Gastroesophageal sphincter (tissue), 4 donors: ENCODE measurements around the gene RGS14. TPM values are rescaled to one million over a fixed set of nuclear protein-coding genes. Genes with fewer than 3 reads are reported as not detected.
"Not testable (repeated sequence)": the region's sequence is repeated elsewhere in the genome, so short reads cannot be mapped to it uniquely, and the experiment has no call there.

Experiments
- ATAC-seq: fragments of 150-250 bp; one replicate; pipeline ENCODE4 v1.9.1; 2016; ENCODE audit warnings: mild to moderate bottlenecking, moderate library complexity
- H3K27ac ChIP-seq, 4 donors: fragments of 200-600 bp; sonication (generic) in 3 of 4; 1 replicate in 3 of 4; 2 replicates in 1 of 4; pipeline ENCODE4 v1.5.1; 2016 to 2019
- H3K27me3 ChIP-seq: fragments of 200-600 bp; sonication (generic); one replicate; pipeline ENCODE4 v1.5.1; 2019
- H3K36me3 ChIP-seq, 2 donors: fragments of 200-600 bp; sonication (generic); one replicate each; pipeline ENCODE4 v1.5.1; 2019; ENCODE audit warnings: control low read depth in 1 of 2
- H3K4me1 ChIP-seq, 3 donors: fragments of 200-600 bp; sonication (generic); 1 replicate in 2 of 3; 2 replicates in 1 of 3; pipeline ENCODE4 v1.5.1; 2016 to 2019; ENCODE audit warnings: control low read depth in 2 of 3
- H3K4me3 ChIP-seq, 2 donors: fragments of 200-600 bp; sonication (generic); one replicate each; pipeline ENCODE4 v1.5.1; 2019; ENCODE audit warnings: mild to moderate bottlenecking in 1 of 2, moderate library complexity in 1 of 2
- H3K9me3 ChIP-seq, 3 donors: fragments of 200-600 bp; sonication (generic); one replicate each; pipeline ENCODE4 v1.5.1; 2017 to 2019; ENCODE audit warnings: control low read depth in 2 of 3
- EP300 ChIP-seq: sonication (generic); formaldehyde crosslinking; IDR thresholded peaks from one replicate; pipeline ENCODE4 v1.6.1; 2017; ENCODE audit warnings: antibody characterized with exemption, mild to moderate bottlenecking
- POLR2A ChIP-seq, 2 donors: fragments of 450-650 bp; IDR thresholded peaks; one replicate each; pipeline ENCODE4 v1.6.1; 2017; ENCODE audit warnings: antibody characterized with exemption in 2 of 2, mild to moderate bottlenecking in 2 of 2, moderate library complexity in 1 of 2
- POLR2AphosphoS5 ChIP-seq: sonication (generic); formaldehyde crosslinking; IDR thresholded peaks from one replicate; pipeline ENCODE4 v1.6.1; 2017; ENCODE audit warnings: antibody characterized with exemption
- WGBS, 2 donors: methylation state at CpG; one replicate each; pipeline ENCODE4 v1.1.5; 2018; ENCODE audit warnings: low coverage in 1 of 2; 5-methylcytosine and 5-hydroxymethylcytosine counted together
- total RNA-seq, 4 donors: library from RNA; depleted of rRNA; stranded (reverse); fragments of >200 nt; gene quantifications; one replicate each; pipeline ENCODE4 v1.1.0, GENCODE V29; 2016
- TF ChIP-seq, protein P1 (sequence below), 4 experiments: fragments of 200-600 bp in 2 of 4; fragments of 450-650 bp in 2 of 4; sonication (generic) in 1 of 4; IDR thresholded peaks; one replicate each; pipeline ENCODE4 v1.5.1; 2017 to 2019; ENCODE audit warnings: antibody characterized with exemption in 4 of 4, mild to moderate bottlenecking in 2 of 4, moderate library complexity in 2 of 4

The RGS14 gene
- total RNA-seq, 4 donors from 2014 or later: 7.6 to 20.1 (median 13.7) TPM

DNA sequence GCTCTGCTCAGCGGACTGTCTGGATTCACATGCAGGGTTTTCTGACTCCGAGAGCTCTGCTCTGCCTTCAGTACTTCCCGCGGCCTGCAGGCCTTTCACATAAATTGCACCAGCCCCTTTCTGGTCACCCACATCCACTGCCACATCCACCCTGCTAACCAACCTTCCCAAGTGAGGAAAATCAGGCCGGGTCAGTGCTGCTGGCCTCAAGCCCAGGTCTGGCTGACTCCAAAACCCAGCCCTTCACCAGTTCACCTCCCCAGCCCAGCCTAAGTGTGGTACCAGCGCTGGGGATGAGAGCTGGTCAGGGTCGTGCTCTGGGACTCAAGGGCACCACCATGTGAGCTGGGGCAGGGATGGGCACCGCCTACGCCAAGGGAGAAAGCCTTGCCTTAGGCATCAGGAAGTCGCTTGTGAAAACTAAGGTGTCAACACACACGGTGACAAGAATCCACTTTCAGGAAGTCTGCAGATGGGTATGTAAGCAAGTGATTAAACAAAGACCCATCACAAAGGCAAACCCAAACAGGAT is 18.6 kb upstream of the RGS14 start:
- H3K27ac ChIP-seq: no peak overlapping the region

DNA sequence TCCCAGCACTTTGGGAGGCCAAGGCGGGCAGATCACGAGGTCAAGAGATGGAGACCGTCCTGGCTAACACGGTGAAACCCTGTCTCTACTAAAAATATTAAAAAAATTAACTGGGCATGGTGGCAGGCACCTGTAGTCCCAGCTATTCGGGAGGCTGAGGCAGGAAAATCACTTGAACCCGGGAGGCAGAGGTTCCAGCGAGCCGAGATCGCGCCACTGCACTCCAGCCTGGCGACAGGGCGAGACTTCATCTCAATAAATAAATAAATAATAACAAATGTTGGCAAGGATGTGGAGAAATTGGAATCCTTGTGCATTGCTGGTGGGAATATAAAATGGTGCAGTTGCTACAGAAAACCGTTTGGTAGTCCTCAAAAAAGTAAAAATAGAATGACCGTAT is 14.7 kb upstream of the RGS14 start:
- WGBS, 2 donors: 78 to 89% methylated on average over 5 to 14 of the region's 14 CpGs
- H3K4me3 ChIP-seq, H3K27me3 ChIP-seq, H3K9me3 ChIP-seq, ATAC-seq, H3K27ac ChIP-seq: not testable (repeated sequence)
- H3K36me3 ChIP-seq: peaks cover 0 to 61% of the 10 kb centered on the region in 2 donors
- H3K4me1 ChIP-seq: peaks cover 0 to 23% (median 0%) of the 10 kb centered on the region in 3 donors

More for the DNA sequence above, 18.6 kb upstream of the RGS14 start:
- Histone ChIP-seq H3K4me1 (peaks cover 0 to 8% (median 0%) of the 10 kb centered on the region in 3 donors), H3K9me3 (no peaks in the 10 kb centered on the region), H3K36me3 (peaks cover 0 to 86% of the 10 kb centered on the region in 2 donors), H3K27me3 (no peaks in the 10 kb centered on the region), H3K4me3 (no peak overlapping the region)
- WGBS, 2 donors: 66% methylated on average over 5 of the region's 11 CpGs; no CpG with 5 or more reads in 1 of the 2 donors
- TF ChIP-seq POLR2AphosphoS5 (no peak), POLR2A (IDR thresholded peaks at IDR 0.05) (no peak), EP300 (no peak)
- TF ChIP-seq, protein P1, sequence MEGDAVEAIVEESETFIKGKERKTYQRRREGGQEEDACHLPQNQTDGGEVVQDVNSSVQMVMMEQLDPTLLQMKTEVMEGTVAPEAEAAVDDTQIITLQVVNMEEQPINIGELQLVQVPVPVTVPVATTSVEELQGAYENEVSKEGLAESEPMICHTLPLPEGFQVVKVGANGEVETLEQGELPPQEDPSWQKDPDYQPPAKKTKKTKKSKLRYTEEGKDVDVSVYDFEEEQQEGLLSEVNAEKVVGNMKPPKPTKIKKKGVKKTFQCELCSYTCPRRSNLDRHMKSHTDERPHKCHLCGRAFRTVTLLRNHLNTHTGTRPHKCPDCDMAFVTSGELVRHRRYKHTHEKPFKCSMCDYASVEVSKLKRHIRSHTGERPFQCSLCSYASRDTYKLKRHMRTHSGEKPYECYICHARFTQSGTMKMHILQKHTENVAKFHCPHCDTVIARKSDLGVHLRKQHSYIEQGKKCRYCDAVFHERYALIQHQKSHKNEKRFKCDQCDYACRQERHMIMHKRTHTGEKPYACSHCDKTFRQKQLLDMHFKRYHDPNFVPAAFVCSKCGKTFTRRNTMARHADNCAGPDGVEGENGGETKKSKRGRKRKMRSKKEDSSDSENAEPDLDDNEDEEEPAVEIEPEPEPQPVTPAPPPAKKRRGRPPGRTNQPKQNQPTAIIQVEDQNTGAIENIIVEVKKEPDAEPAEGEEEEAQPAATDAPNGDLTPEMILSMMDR (IDR thresholded peaks at IDR 0.05): no peak
- no peak for ATAC-seq

DNA sequence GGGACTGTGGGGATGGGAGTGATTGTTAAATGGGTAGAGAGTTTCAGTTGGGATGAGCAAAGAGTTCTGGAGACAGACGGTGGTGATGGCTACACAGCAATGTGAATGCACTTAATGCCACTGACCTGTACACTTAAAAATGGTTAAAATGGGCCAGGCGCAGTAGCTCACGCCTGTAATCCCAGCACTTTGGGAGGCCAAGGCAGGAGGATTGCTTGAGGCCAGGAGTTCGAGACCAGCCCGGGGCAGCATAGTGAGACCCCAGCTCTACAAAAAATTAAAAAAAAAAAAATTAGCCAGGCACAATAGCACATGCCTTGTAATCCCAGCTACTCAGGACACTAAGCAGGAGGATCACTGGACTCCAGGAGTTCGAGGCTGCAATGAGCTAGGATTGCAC is 13.9 kb upstream of the RGS14 start:
- H3K27ac ChIP-seq: no peak overlapping the region
- ATAC-seq: no peak
- H3K4me1 ChIP-seq: peaks cover 0 to 29% (median 0%) of the 10 kb centered on the region in 3 donors
- no peaks in the 10 kb centered on the region for H3K27me3 ChIP-seq
- WGBS, 2 donors: 89 to 93% methylated on average over 3 to 6 of the region's 6 CpGs
- TF ChIP-seq, protein P1 (IDR thresholded peaks at IDR 0.05): no peak
- no peak for TF ChIP-seq POLR2A (IDR thresholded peaks at IDR 0.05)
- no peak for TF ChIP-seq EP300
- TF ChIP-seq POLR2AphosphoS5: no peak
- H3K4me3 ChIP-seq: no peak overlapping the region
- H3K9me3 ChIP-seq: no peaks in the 10 kb centered on the region
- peaks cover 0 to 53% of the 10 kb centered on the region in 2 donors for H3K36me3 ChIP-seq

DNA sequence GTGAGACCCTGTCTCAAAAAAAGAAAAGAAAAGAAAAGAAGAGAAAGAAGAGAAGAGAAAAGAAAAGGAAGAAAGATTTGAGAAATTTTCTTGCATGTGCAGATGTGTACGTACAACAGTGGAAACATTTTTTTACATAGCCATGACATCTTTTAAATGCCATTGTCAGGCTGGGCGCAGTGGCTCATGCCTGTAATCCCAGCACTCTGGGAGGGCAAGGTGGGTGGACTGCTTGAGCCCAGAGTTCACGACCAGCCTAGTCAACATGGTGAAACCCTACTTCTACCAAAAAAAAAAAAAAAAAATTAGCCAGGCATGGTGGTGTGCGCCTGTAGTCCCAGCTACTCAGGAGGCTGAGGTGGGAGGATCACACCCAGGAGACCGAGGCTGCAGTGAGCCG is 12.8 kb upstream of the RGS14 start:
- H3K9me3 ChIP-seq: no peaks in the 10 kb centered on the region
- ATAC-seq: no peak
- peaks cover 0 to 34% (median under 1%) of the 10 kb centered on the region in 3 donors for H3K4me1 ChIP-seq
- TF ChIP-seq, protein P1 (IDR thresholded peaks at IDR 0.05): no peak
- no peak for TF ChIP-seq EP300
- TF ChIP-seq POLR2A (IDR thresholded peaks at IDR 0.05): no peak
- no peak for TF ChIP-seq POLR2AphosphoS5
- H3K27ac ChIP-seq: no peak overlapping the region
- no peak overlapping the region for H3K4me3 ChIP-seq
- WGBS, 2 donors: 80 to 100% methylated on average over 1 to 5 of the region's 6 CpGs
- no peaks in the 10 kb centered on the region for H3K27me3 ChIP-seq
- peaks cover 0 to 52% of the 10 kb centered on the region in 2 donors for H3K36me3 ChIP-seq

DNA sequence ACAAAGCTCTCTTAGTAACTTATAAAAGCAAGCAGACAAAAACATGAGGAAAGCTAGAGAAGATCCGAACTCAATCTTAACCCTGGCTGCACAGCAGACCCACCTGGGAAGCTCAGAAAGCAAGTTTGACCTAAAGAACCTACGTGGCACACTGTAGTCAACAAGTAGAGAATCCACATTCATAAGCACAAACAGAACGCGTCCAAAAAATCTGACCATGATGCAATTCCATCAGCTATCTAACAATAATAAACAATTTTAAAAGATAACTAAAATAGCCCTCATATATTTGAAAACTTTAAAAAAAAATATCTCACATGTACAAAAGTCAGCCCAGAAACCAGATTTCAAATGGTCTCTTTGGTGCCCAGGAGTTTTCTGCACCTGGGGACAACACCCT is 10.9 kb upstream of the RGS14 start:
- no peak for ATAC-seq
- Histone ChIP-seq H3K9me3 (no peaks in the 10 kb centered on the region), H3K27me3 (no peaks in the 10 kb centered on the region), H3K27ac (no peak overlapping the region), H3K4me3 (no peak overlapping the region), H3K4me1 (peaks cover 0 to 46% (median 11%) of the 10 kb centered on the region in 3 donors), H3K36me3 (peaks cover 0 to 37% of the 10 kb centered on the region in 2 donors)
- WGBS, 2 donors: 80% methylated on average over 4 of the region's 4 CpGs; no CpG with 5 or more reads in 1 of the 2 donors
- TF ChIP-seq EP300: no peak
- no peak for TF ChIP-seq POLR2A (IDR thresholded peaks at IDR 0.05)
- TF ChIP-seq POLR2AphosphoS5: no peak
- TF ChIP-seq, protein P1 (IDR thresholded peaks at IDR 0.05): no peak
